Cerebellar cortex (tissue), 1 donor: ENCODE data around the gene KCNQ1OT1.
"Not testable (repeated sequence)": the region's sequence is repeated elsewhere in the genome, so short reads cannot be mapped to it uniquely, and the experiment has no call there.

Source experiments
- DNase-seq: peaks from one replicate; pipeline ENCODE4 v3.0.0-alpha.2; 2015; ENCODE audit warnings: low spot score

KCNQ1OT1 gene

GRCh38 chr11:2652333-2653197 lies 47.2 kb downstream of the KCNQ1OT1 start:
- no peak for DNase-seq

- DNase-seq, result no peak
Observed at GRCh38 chr11:2651826-2652271, 47.9 kb downstream of the KCNQ1OT1 start.

GRCh38 chr11:2651054-2651617 lies 48.7 kb downstream of the KCNQ1OT1 start:
- no peak for DNase-seq

GRCh38 chr11:2650343-2650867 lies 49.4 kb downstream of the KCNQ1OT1 start:
- no peak for DNase-seq

GRCh38 chr11:2649848-2650247 lies 49.9 kb downstream of the KCNQ1OT1 start:
- DNase-seq, result no peak

- DNase-seq, result no peak
Observed at GRCh38 chr11:2649400-2649799, 50.4 kb downstream of the KCNQ1OT1 start.

GRCh38 chr11:2647953-2648352 lies 51.8 kb downstream of the KCNQ1OT1 start:
- DNase-seq, result no peak

- no peak for DNase-seq
Observed at GRCh38 chr11:2647167-2647566, 52.6 kb downstream of the KCNQ1OT1 start.

- no peak for DNase-seq
Observed at GRCh38 chr11:2645779-2646118, 54.0 kb downstream of the KCNQ1OT1 start.

- no peak for DNase-seq
Observed at GRCh38 chr11:2644844-2645778, 54.7 kb downstream of the KCNQ1OT1 start.

GRCh38 chr11:2643746-2644145 lies 56.0 kb downstream of the KCNQ1OT1 start:
- DNase-seq, result no peak

- DNase-seq, result no peak
Observed at GRCh38 chr11:2641623-2642022, 58.2 kb downstream of the KCNQ1OT1 start.

- not testable (repeated sequence) for DNase-seq
Observed at GRCh38 chr11:2639763-2640162, 60.0 kb downstream of the KCNQ1OT1 start.

GRCh38 chr11:2631161-2631560 lies 68.6 kb downstream of the KCNQ1OT1 start:
- DNase-seq, result no peak

GRCh38 chr11:2630679-2631078 lies 69.1 kb downstream of the KCNQ1OT1 start:
- no peak for DNase-seq

GRCh38 chr11:2625183-2625582 lies 74.6 kb downstream of the KCNQ1OT1 start:
- DNase-seq, result no peak

GRCh38 chr11:2621894-2622293 lies 77.9 kb downstream of the KCNQ1OT1 start:
- DNase-seq, result no peak

GRCh38 chr11:2612884-2613571 lies 86.8 kb downstream of the KCNQ1OT1 start:
- DNase-seq, result no peak

GRCh38 chr11:2609345-2609744 lies 90.4 kb downstream of the KCNQ1OT1 start:
- no peak for DNase-seq

GRCh38 chr11:2599561-2600189 lies 100.1 kb downstream of the KCNQ1OT1 start:
- DNase-seq, result no peak

GRCh38 chr11:2595204-2595603 lies 104.6 kb downstream of the KCNQ1OT1 start:
- DNase-seq, result no peak
